ENCODE data around the gene TUBG2.

GRCh38 chr17:42642336-42642735, 16.7 kb upstream of the TUBG2 start:
- no peak for TF ChIP-seq EP300 (IDR thresholded peaks at IDR 0.05)
- no peak for TF ChIP-seq CTCF (IDR thresholded peaks at IDR 0.05)
